Adrenal gland (tissue), 19 donors: ENCODE measurements around the gene SYTL3. TPM values are rescaled to one million over a fixed set of nuclear protein-coding genes. Genes with fewer than 3 reads are reported as not detected.

Source experiments
- DNase-seq, 7 donors: peaks; one replicate each; pipeline ENCODE4 v3.0.0-alpha.2; 2019 to 2020
- H3K27ac ChIP-seq, 5 donors: fragments of 200-600 bp; sonication (generic) in 4 of 5; 1 replicate in 3 of 5; 2 replicates in 2 of 5; pipeline versions ENCODE4 v1.5.1 to v1.8.0; 2016 to 2020; ENCODE audit warnings: mild to moderate bottlenecking in 1 of 5
- H3K27me3 ChIP-seq: fragments of 200-600 bp; 2 replicates; pipeline ENCODE4 v1.8.0; 2021
- H3K36me3 ChIP-seq, 2 donors: fragments of 200-600 bp; replicated peaks in 1 of 2; 1 replicate in 1 of 2; 2 replicates in 1 of 2; pipeline versions ENCODE4 v1.5.1 to v1.8.0; 2018 to 2022
- H3K4me1 ChIP-seq, 2 donors: fragments of 200-600 bp; replicated peaks in 1 of 2; 1 replicate in 1 of 2; 2 replicates in 1 of 2; pipeline versions ENCODE4 v1.5.1 to v1.8.0; 2018 to 2021
- H3K4me3 ChIP-seq, 4 donors: fragments of 200-600 bp; sonication (generic) in 3 of 4; one replicate each; pipeline ENCODE4 v1.5.1; 2016 to 2018
- H3K9me3 ChIP-seq, 3 donors: fragments of 200-600 bp; sonication (generic) in 1 of 3; replicated peaks in 1 of 3; 1 replicate in 2 of 3; 2 replicates in 1 of 3; pipeline versions ENCODE4 v1.5.1 to v1.8.0; 2016 to 2021
- POLR2A ChIP-seq, 2 donors: fragments of 450-650 bp; IDR thresholded peaks; one replicate each; pipeline ENCODE4 v1.6.1; 2017; ENCODE audit warnings: antibody characterized with exemption in 2 of 2, mild to moderate bottlenecking in 2 of 2, moderate library complexity in 1 of 2
- WGBS, 4 donors: extraction: QIAGEN DNeasy Blood & Tissue Kit in 2 of 4; methylation state at CpG; one replicate each; pipeline versions ENCODE4 v1.1.5 to v1.1.7; 2013 to 2017; 5-methylcytosine and 5-hydroxymethylcytosine counted together
- intact Hi-C, 2 donors: fragments of 100-400 bp; cut with DNase I; formaldehyde crosslinking; loops; one replicate each; pipeline versions ENCODE4 v1.14.1 to v1.15.0; 2022 to 2023
- long read RNA-seq, 10 donors: library from polyadenylated mRNA in 3 of 10; unstranded in 2 of 10; stranded (forward) in 1 of 10; transcript quantifications; one replicate each; pipeline ENCODE4 v2.0.0 and lab custom pipeline, GENCODE V29; 2021 to 2026
- polyA plus RNA-seq, 3 donors: library from polyadenylated mRNA; stranded (reverse); fragments of 200-250 nt in 2 of 3; fragments of 350-450 nt in 1 of 3; fragmentation: Illumina TruSeq in 1 of 3; extraction: RNeasy Lipid Tissue Mini Kit (QIAGEN cat#74804) in 1 of 3; gene quantifications; one replicate each; pipeline ENCODE4 v1.2.3, GENCODE V29; 2013 to 2014
- total RNA-seq, 9 donors: library from RNA; depleted of rRNA in 4 of 9; stranded (reverse); fragments of >200 nt in 4 of 9; fragments of 120-200 nt in 1 of 9; fragmentation: NEBNext Ultra II Directional in 1 of 9; extraction: Animal tissue kit (Norgen Biotek cat#: 25700) in 1 of 9; gene quantifications; one replicate each; pipeline versions ENCODE4 v1.1.0 to v1.2.4, GENCODE V29; 2013 to 2023
- TF ChIP-seq, protein P1 (sequence below), 6 experiments: fragments of 450-650 bp in 4 of 6; fragments of 200-600 bp in 2 of 6; sonication (generic) in 1 of 6; IDR thresholded peaks; 1 replicate in 5 of 6; 2 replicates in 1 of 6; pipeline versions ENCODE4 v1.5.1 to v1.8.0; 2016 to 2021; ENCODE audit warnings: antibody characterized with exemption in 6 of 6, mild to moderate bottlenecking in 2 of 6, moderate library complexity in 1 of 6
- donor health status: healthy with polysubstance abuse.
- donor health status: Bipolar disorder and iron deficiency.
- donor health status: DM: yes; HTN: yes; CAD: no.
- donor health status: DM: no; HTN: no; CAD: no.
- donor health status: DM: no; HTN: no; CAD: no.
- donor health status: DM: yes; HTN: yes; CAD: no.

SYTL3 gene, protein sequence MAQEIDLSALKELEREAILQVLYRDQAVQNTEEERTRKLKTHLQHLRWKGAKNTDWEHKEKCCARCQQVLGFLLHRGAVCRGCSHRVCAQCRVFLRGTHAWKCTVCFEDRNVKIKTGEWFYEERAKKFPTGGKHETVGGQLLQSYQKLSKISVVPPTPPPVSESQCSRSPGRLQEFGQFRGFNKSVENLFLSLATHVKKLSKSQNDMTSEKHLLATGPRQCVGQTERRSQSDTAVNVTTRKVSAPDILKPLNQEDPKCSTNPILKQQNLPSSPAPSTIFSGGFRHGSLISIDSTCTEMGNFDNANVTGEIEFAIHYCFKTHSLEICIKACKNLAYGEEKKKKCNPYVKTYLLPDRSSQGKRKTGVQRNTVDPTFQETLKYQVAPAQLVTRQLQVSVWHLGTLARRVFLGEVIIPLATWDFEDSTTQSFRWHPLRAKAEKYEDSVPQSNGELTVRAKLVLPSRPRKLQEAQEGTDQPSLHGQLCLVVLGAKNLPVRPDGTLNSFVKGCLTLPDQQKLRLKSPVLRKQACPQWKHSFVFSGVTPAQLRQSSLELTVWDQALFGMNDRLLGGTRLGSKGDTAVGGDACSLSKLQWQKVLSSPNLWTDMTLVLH
- total RNA-seq = 1 to 10 TPM in 8 of 9 donors, under 1 TPM in 1; 0.94 to 3.9 (median 2.2) TPM
- polyA plus RNA-seq = 1 to 10 TPM; 1.5 to 2.5 (median 1.7) TPM
- long read RNA-seq, donor 1 = 0 reads
- long read RNA-seq, donor 2, partial matches to known transcripts = 118 of 125 reads
- long read RNA-seq, donor 2, other reads (novel, unspliced or antisense) = 7 of 125 reads
- long read RNA-seq, donor 3 = 0 reads
- long read RNA-seq, donor 4 = 0 reads
- long read RNA-seq, donor 5, partial matches to known transcripts = 0 of 2 reads
- long read RNA-seq, donor 5, other reads (novel, unspliced or antisense) = 2 of 2 reads
- long read RNA-seq, donor 6, partial matches to known transcripts = 0 of 1 reads
- long read RNA-seq, donor 6, other reads (novel, unspliced or antisense) = 1 of 1 reads
- long read RNA-seq, donor 7 = 0 reads
- long read RNA-seq, donor 8 = 0 reads
- long read RNA-seq, donor 9 = 0 reads
- long read RNA-seq, donor 10 = 0 reads

DNA sequence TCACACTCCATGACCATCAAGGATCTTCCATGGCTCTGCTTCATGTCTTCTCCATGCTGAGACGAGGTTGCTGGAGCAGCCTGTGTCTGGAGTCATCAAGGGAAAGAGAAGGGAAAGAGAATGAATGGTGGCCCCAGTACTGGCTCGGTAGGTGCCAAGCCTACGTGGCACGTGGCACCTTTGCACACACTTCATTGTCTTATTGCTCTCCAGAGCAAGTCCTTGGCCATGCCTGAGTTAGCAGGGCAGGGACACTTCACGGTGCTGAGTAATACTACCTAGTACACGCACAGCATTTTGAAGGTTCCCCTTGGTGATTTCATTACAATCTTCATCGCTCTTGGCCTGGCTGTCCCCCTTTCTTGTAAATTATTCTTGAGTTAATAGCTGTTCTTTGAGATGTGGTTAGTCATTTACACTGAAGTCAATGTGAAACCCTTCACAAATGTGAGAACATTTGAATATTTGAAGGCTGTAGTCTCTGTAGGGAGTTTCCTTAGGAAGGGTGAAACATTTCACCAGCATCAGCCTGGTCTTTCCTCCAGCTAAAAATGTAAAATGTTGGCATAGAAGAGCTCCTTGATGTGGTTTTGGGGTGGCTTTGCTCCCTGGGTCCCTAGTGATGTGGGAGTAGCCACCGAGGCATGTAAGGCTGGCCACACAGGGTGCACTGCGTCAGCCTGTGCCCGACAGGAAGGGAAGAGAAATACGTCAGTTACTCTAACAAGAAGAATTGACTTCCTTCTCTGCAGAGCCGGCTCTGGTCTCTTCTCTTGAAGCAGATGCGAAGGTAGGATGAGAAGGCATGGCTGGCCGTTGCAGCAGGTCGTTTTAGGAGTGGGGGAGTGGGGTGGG, at the start of gene SYTL3:
SYTL3 (plus strand) TSS at position 766 of the 855 bp plus-strand sequence. CDS start 13,215 bp downstream, outside the sequence.
- DNase-seq = peak in 6 of 7 donors; percentile 37 to 74 (median 48)
- Histone ChIP-seq H3K27ac (peak within 1 kb of the TSS in 2 of 5 donors; percentile 20 to 62), H3K36me3 (no peaks in the 10 kb centered on the region), H3K4me3 (no peak within 1 kb of the TSS), H3K27me3 (no peaks in the 10 kb centered on the region), H3K9me3 (no peaks in the 10 kb centered on the region), H3K4me1 (peaks cover 0 to 7% of the 10 kb centered on the region in 2 donors)
- WGBS, 4 donors = 50 to 62% (median 57%) methylated on average over 15 of the region's 15 CpGs
- intact Hi-C loops = no loop called here
- TF ChIP-seq POLR2A (IDR thresholded peaks at IDR 0.05) = no peak
- TF ChIP-seq, protein P1, sequence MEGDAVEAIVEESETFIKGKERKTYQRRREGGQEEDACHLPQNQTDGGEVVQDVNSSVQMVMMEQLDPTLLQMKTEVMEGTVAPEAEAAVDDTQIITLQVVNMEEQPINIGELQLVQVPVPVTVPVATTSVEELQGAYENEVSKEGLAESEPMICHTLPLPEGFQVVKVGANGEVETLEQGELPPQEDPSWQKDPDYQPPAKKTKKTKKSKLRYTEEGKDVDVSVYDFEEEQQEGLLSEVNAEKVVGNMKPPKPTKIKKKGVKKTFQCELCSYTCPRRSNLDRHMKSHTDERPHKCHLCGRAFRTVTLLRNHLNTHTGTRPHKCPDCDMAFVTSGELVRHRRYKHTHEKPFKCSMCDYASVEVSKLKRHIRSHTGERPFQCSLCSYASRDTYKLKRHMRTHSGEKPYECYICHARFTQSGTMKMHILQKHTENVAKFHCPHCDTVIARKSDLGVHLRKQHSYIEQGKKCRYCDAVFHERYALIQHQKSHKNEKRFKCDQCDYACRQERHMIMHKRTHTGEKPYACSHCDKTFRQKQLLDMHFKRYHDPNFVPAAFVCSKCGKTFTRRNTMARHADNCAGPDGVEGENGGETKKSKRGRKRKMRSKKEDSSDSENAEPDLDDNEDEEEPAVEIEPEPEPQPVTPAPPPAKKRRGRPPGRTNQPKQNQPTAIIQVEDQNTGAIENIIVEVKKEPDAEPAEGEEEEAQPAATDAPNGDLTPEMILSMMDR (IDR thresholded peaks at IDR 0.05) = no peak

DNA sequence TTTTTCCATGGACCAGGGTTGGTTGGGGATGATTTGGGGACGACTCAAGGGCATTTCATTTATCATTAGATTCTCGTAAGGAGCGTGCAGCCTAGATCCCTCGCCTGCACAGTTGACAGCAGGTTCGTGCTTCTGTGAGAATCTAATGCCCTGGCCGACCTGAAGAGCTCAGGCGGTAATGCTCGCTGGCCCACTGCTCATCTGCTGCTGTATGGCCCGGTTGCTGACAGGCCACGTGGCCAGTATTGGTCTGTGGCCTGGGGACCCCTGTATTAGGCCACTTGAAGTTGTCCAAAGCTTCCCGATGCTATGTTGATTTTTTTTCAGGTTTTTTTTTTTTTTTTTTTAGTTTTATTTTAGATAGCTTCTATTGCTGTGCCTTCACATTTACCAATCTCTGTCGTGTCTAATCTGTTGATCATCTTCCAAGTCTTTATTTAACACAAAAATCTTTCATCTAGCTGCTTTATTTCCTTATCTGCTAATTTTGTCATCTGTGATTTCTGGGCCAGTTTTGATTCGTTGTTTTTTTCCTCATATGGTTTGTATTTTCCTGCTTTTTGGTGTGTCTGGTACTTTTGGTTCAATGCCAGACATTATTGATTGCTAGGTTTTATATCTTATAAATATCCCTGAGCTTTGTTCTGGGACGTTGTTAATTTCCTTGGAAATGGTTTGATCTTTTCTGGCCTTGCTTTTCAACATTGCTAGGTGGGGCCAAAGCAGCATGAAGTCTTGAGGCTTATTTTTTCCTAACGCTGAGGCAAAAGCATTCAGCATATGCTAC, 46.4 kb upstream of the SYTL3 start:
- no peaks in the 10 kb centered on the region for H3K27me3 ChIP-seq
- H3K27ac ChIP-seq = no peak overlapping the region
- intact Hi-C loops = loop anchor here (5.0 to 10.0 kb wide), 2 partner anchors 379 to 381 kb away; no protein-coding TSS in a partner anchor
- no peak overlapping the region for H3K4me3 ChIP-seq
- H3K4me1 ChIP-seq = peaks cover 0 to 7% of the 10 kb centered on the region in 2 donors
- H3K36me3 ChIP-seq = peaks cover 0 to 18% of the 10 kb centered on the region in 2 donors
- WGBS, 4 donors = 72 to 80% (median 77%) methylated on average over 12 to 15 of the region's 15 CpGs
- H3K9me3 ChIP-seq = no peaks in the 10 kb centered on the region
- no peak for TF ChIP-seq POLR2A (IDR thresholded peaks at IDR 0.05)
- TF ChIP-seq, protein P1 (IDR thresholded peaks at IDR 0.05) = no peak
- DNase-seq = peak in 1 of 7 donors; percentile 35

DNA sequence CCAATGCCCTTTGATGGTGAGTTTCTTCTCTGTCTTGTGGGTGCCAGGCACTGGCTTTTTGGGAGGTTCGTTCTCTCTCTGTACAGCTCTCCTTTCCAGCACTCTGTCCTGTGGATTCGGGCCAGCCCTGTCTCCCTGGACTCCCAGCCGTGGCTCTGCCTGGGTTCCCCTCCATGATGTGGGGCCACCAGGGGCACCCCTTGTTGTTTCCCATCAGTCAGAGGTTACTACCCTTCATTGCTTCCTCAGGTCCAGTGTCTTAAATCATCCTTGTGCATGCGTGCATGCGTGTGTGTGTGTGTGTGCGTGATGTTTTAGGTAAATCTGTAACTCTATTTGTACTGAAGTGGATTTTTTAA, 45.8 kb upstream of the SYTL3 start:
- intact Hi-C loops = loop anchor here (5.0 to 10.0 kb wide), 2 partner anchors 379 to 382 kb away; no protein-coding TSS in a partner anchor
- 88 to 92% (median 88%) methylated on average over 5 to 6 of the region's 6 CpGs for WGBS, 4 donors
- DNase-seq = peak in 1 of 7 donors; percentile 28
- Histone ChIP-seq H3K9me3 (no peaks in the 10 kb centered on the region), H3K4me1 (peaks cover 0 to 7% of the 10 kb centered on the region in 2 donors), H3K27me3 (no peaks in the 10 kb centered on the region), H3K36me3 (peaks cover 0 to 23% of the 10 kb centered on the region in 2 donors), H3K27ac (no peak overlapping the region), H3K4me3 (no peak overlapping the region)
- TF ChIP-seq, protein P1 (IDR thresholded peaks at IDR 0.05) = no peak
- no peak for TF ChIP-seq POLR2A (IDR thresholded peaks at IDR 0.05)
